GM18867 (cell line): ENCODE data around the gene MID1.

ENCODE experiments used
- ATAC-seq: cut with Tn5 transposase; IDR thresholded peaks from one replicate; pipeline ENCODE4 v1.9.1; 2021; ENCODE audit warnings: mild to moderate bottlenecking, moderate library complexity; ENCODE audit not compliant: unreplicated experiment

The MID1 gene

DNA sequence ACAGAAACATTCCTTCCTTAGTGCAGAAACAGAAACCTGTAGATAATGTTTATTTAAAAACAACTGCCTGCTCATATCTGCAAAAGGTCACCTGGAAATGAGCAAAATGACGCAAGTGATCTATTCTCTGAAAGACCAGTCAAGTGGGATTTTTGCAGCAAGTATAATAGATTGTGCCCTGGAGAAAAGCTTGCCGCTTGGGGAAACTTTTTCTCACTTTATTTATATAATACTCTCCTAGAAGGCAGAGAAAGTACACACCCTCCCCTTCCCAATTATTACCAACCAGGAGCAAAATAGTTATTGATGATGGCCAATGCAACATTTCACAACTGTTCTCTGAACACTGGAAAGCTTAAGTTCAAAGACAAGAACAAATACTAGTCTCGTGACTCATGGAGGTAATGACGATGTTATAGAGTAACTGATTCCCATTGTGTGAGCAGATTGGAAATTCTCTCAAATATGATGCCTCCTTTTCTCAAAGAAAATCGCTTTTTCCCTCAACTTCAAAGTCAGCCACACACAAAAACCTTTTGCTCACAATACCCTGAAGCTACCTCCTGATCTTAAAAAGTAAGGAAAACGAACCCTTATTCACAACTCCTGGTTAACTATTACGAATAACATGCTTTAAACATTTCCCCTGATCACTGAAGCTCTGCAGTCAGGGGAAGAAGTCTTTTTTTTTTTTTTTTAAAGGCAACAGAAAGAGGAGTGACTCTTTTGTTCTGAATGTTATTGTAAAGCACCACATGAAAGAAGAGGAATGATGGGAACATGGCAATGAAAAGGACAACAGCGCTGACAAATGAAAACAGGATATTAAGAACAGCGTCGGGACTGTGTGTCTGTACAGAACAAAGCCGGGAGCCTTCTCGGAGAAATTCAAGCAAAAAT, 41.0 kb downstream of the MID1 start:
- ATAC-seq, result no peak

DNA sequence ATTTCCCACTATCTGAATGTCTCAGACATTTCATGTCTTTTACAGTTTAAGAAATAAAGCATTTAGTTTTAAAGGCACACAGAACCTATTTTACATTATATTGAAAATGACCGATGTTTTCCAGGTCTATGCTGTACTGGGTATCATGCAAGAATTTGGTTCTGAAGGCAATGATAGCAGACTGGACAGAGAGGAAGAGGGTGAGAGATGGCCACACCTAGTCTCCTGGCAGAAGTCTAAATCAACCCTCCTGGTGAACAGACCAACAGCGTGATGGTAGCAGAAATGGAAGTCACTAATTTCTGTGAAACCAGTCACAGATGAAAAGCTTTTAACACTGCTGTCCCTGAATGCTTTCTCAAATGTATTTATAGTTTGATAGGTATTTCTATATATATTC, 41.9 kb downstream of the MID1 start:
- ATAC-seq, result no peak

DNA sequence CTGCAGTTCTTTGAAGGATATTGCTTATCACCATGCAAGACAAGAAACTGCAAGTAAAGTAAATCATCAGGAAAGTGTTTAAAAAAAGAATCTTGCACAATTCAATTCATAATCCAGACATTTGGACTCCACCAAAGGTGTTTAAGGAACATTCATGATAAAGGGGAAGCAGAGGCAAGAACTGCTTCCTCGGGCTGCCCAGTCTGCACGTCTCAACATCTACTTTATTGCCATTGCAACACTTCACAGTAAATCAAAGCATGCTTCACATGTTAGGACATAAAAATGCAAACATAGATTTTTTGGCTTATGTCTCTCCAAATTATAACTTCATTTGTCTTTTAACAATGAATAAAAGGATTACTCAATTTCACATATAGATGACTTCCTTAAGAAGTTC, 42.5 kb downstream of the MID1 start:
- no peak for ATAC-seq

GRCh38 chrX:10576777-10577447, 43.5 kb downstream of the MID1 start:
- no peak for ATAC-seq

DNA sequence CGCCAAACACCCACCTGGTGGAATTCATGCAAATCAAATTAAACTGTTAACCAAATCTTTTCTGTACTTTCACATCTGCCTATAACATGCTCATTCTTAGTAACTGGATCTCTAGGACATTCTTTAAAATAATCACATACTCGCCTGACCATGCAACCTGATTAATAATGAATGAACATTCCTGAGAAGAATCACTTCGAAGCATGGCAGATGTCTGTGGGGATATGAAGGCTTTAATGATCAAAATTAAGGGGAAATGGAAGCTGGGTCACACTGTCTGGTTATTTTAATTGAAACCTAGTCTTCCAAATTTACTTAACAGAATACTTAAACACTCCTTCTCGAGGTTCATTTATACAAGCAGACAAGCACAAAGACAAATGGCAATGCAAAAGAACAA, 44.2 kb downstream of the MID1 start:
- no peak for ATAC-seq

DNA sequence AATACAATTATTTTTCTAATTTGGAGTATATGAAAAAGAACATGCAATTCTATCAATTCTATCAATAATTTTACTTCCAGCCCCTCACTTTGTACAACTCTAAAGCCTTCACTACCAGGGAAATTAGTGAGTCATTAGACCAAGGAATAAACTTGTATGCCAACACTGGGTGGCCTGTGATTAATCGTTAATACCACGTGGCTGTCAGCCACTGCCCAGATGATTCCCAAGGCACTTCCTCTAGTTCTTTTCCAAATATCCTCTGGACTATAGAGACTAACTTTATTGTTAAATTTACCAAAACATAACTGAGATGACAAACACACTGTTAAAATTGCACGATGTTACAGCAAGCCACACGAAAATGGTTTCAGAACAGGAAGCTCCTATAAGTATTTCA, 45.7 kb downstream of the MID1 start:
- no peak for ATAC-seq

DNA sequence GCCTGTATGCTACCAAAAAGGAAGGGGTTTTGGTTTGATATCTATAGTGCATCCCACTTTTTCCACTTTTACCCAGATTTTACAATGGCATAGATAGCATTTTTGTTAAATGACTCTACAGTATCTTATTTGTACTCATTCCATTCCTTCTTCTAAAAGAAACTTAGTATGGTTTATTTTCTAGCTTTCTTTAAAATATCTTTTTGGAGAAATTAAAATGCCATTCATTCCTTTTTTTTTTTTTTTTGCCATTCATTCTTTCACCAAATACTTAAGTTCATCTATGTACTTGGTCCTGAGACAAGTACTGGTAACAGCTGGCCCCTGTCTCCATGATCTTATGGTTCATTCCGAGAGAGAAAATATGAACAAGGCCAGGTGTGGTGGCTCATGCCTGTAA, 49.1 kb downstream of the MID1 start:
- ATAC-seq, result no peak

DNA sequence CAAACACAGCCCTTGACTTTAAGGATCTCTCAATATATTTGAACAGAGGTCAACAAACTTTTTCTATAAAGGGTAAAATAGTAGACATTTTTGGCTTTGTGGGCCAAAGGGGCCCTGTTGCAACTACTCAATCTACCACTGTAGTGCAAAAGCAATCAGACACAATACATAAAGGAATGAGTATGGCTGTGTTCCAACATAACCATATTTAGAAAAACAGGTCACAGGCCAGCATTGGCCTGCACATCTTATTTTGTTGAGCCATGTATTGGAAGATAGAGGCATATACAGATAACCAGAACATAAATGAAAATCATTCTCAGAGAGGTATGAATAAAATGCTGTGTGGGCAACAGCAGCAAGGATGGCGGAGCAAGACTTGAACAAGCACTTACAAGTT, 49.8 kb downstream of the MID1 start:
- no peak for ATAC-seq

DNA sequence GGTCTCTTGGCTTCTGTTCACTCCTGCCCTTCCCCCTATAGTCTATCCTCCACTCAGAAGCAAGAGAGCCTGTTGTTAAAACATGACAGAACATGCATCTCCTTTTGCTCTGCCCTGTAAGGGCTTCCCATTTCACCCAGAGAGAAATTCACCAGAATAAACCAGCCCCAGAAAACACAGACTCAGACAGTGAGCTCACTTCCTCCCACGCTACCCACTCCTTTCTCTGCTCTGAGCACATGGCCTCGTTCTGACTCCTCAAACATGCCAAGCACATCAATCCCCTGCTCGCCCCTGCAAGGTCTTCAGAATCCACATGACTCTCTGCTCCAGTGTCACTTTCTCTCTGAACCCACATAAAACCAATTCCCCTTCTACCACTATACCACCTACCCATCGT, 50.4 kb downstream of the MID1 start:
- no peak for ATAC-seq

DNA sequence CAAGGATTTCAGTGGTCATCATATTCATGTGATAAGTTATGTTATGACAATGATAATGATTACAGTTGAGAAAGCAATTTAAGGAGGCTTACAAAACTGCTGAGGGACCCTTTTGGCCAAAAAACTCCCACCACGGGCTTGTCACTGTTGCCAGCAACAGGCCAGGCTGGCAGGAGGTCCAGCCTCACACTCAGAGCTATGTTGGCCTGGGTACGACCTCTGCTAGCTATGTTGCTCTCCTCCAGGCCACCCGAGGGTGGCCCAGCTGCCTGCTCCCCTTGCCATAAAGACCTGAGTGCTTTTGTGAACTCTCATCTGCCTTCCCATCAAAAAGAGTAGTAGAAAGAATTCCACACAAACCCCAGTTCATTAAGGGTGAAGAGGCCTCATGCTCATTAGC, 52.0 kb downstream of the MID1 start:
- no peak for ATAC-seq

- no peak for ATAC-seq
Measured at GRCh38 chrX:10567136-10567535, 53.2 kb downstream of the MID1 start.

GRCh38 chrX:10566716-10567097, 53.7 kb downstream of the MID1 start:
- no peak for ATAC-seq

DNA sequence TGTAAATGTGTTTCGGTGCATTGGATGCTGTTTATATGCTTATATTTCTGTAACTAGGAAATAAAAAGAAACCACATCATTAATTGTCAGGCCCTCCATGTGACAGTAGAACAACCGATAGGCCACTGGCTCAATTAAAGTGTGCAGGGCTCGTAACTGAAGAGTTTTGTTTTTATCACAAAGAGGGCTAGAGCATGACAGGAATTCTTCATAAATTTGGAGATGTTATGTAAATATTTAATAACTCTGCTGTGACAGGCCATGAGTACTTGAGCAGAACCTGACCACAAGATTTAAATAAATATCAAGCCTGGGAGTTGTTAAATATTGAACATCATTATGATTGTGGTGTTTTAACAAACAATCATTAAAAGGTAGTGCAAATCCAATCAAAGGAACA, 55.9 kb downstream of the MID1 start:
- no peak for ATAC-seq

DNA sequence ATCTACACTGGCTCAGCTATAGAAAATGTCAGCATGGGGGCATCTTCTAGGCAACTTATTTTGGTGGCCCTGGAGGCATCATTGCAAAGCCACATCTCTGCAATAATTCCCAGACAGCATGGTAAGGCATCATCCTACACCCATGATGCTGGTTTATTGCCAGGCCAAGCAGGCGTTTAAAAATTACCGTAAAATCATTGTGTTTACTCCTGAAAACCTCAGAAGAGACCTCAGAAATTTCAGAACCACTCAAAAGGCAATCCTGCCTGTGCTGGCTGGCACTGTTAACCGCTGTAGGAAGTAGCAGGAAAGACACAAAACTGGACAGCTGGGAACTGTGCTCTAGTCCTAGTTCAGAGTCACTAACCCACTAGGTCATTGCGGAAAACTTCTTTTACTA, 63.2 kb downstream of the MID1 start:
- no peak for ATAC-seq

GRCh38 chrX:10556405-10556804, 64.0 kb downstream of the MID1 start:
- no peak for ATAC-seq

- no peak for ATAC-seq
Measured at GRCh38 chrX:10555846-10556245, 64.5 kb downstream of the MID1 start.

DNA sequence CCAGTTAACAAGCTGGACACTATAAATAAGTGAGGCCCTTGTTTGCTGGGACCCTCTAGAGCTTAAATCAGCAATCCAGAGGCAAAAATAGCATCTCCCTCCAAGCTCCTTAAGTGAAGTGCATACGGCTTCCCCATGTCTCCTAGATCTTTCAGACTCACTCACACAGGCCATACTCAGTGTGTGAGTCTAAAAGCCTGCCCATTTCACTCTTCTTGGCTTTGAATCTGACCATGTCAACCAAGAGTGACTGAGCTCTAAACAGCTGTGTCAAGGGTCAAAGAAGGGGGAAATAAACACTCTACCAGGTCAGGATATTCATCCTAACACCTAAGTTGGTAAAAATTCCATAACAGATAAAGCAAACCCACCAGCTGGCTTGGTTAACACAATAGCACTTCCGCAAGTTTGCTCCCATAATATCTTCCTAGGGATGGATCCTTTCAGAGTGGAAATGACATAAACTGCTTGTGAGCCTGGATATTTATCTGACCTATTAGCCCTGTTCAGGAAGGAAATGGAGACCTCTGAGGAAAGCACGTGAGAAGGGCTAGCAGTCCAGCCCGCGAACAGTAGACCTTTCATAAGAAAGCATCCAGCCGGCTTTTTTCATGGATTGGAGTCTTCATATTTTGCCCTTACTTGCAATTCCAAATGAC, 65.6 kb downstream of the MID1 start:
- ATAC-seq, result no peak

DNA sequence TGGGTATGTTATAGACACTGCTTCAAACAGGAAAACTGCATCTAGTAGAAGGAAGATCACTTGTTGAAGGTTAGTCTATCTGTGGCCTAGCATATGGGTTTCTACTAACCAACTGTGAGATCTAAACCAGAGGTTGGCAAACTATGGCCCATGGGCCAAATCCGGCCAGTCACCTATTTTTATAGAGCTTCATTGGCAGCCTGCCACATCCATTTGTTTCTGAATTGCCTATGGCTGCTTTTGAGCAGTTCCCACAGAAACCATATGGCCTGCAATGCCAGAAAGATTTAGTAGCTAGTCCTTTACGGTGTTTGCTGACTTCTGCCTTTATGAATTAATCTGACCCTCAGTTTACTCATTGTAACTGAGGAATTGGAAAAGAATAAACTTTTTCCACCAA, 71.1 kb downstream of the MID1 start:
- ATAC-seq, result no peak

- no peak for ATAC-seq
Measured at GRCh38 chrX:10548688-10549087, 71.7 kb downstream of the MID1 start.

GRCh38 chrX:10545882-10546281, 74.5 kb downstream of the MID1 start:
- no peak for ATAC-seq

GRCh38 chrX:10542586-10542985, 77.8 kb downstream of the MID1 start:
- ATAC-seq, result no peak

DNA sequence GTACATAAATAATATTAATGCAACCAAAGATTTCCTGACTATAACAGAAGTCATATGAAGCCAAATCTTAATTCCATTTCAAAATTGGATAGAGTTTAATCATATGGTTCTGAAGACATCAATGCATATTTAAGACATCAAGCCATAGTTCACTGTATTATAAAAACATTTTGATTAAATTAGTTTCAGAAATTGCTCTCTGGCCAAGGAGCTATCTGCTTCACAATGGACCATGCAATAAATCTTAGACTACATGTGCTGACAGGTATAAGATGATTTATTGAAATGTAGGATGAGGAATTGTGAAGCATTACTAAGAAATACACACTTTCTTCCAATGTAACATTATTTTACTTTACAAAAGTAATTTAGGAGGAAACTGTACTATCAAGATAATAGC, 81.6 kb downstream of the MID1 start:
- no peak for ATAC-seq
